GM19468 (cell line): Measurements from ENCODE around the gene MKRN2.

Experiments used
- ATAC-seq: cut with Tn5 transposase; IDR thresholded peaks from one replicate; pipeline ENCODE4 v1.9.1; 2021; ENCODE audit warnings: mild to moderate bottlenecking, moderate library complexity, moderate number of reproducible peaks; ENCODE audit not compliant: unreplicated experiment; ENCODE audit errors: extremely low read depth

MKRN2 gene

GRCh38 chr3:12549971-12550760 is 6.7 kb upstream of the MKRN2 start:
- ATAC-seq, result no peak

DNA sequence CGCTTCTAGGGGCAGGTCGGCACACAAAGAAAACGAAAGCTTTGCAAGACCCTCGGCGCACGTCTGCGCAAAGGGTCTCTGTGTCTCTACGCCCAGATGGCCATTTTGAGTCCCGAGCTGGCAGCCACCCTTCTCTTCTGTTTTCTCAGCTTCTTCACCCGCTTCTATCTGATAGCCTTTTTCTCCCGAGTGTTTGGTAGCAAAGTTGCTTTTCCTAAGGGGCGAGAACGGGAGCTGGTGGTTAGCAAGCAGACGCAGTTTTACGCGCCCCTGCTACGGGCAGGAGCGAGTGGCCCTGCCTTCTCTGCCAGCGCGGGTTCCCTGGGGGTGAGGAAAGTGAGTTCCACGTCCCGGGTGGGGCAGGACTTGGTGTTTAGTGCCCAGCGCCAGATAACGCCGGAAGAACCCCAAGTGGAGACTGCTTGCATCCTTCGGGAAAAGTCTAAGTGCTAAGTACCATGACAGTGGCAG is 2.9 kb upstream of the MKRN2 start:
- ATAC-seq, result no peak

- ATAC-seq, result no peak
These were observed 585 bp upstream of the MKRN2 start for GRCh38 chr3:12556314-12556689.

DNA sequence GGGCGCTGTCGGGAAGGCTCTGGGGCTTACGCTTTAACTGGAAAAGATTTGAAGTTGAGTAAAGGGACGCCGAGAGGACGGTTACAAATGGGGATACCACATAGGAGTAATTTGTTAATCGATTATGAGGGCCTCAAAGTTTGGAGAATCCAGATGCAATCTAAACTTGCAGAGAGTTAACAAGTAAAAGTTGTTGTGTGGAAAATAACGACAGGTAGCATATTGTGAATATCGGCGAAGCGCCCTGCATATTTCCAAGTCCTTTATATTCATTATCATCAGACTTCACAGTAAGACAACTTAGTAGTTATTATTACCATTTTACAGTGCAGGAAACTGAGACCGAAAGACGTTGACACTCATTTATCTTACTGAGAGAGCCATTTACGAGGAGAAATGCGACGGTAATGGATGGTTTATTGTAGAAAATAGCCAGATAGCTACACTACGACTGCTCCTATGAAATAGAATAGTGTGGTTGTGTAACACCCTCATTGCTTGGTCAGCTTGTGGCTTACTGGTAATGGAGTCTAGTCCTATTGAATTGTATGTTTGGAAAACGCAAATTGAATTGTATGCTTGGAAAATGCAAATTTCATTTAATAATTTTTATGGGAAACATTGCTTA is 700 bp downstream of the MKRN2 start:
- no peak for ATAC-seq

- no peak for ATAC-seq
These were observed 1.8 kb downstream of the MKRN2 start for GRCh38 chr3:12558706-12559105.

GRCh38 chr3:12559520-12559919 is 2.6 kb downstream of the MKRN2 start:
- no peak for ATAC-seq

- no peak for ATAC-seq
These were observed 3.8 kb downstream of the MKRN2 start for GRCh38 chr3:12560505-12561190.

- no peak for ATAC-seq
These were observed 4.5 kb downstream of the MKRN2 start for GRCh38 chr3:12561397-12561796.

- no peak for ATAC-seq
These were observed 5.6 kb downstream of the MKRN2 start for GRCh38 chr3:12562451-12562850.

- ATAC-seq, result no peak
These were observed 10.1 kb downstream of the MKRN2 start for GRCh38 chr3:12566976-12567375.

GRCh38 chr3:12568747-12569146 is 11.9 kb downstream of the MKRN2 start:
- ATAC-seq, result no peak

GRCh38 chr3:12569836-12570235 is 12.9 kb downstream of the MKRN2 start:
- no peak for ATAC-seq

DNA sequence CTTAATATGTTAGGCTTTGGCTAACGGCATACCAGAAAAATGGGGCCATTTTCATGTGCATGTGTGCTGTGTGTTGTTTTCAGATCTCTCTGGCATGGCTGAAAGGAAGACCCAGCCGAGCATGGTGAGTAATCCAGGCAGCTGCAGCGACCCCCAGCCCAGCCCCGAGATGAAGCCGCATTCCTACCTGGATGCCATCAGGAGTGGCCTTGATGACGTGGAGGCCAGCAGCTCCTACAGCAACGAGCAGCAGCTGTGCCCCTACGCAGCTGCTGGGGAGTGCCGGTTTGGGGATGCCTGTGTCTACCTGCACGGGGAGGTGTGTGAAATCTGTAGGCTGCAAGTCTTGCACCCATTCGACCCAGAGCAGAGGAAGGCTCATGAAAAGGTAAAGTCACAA is 15.1 kb downstream of the MKRN2 start:
- ATAC-seq, result no peak

- no peak for ATAC-seq
These were observed 17.2 kb downstream of the MKRN2 start for GRCh38 chr3:12574131-12574530.

GRCh38 chr3:12574661-12575060 is 17.8 kb downstream of the MKRN2 start:
- ATAC-seq, result no peak

DNA sequence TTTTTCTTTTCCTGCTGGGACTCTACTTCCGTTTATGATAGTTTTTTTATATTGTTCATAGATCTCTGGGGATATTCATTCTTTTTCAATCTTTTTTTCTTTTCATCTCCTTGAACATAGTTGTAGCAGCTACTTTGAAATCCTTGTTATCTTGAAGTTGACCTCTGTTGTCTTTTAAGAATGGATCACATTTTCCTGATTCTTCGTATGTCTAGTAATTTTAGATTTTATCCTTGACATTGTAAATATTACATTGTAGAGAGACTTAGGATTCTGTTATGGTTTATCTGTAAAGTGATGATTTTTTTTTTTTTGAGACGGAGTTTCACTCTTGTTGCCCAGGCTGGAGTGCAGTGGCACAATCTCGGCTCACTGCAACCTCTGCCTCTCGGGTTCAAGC is 20.5 kb downstream of the MKRN2 start:
- ATAC-seq, result no peak

DNA sequence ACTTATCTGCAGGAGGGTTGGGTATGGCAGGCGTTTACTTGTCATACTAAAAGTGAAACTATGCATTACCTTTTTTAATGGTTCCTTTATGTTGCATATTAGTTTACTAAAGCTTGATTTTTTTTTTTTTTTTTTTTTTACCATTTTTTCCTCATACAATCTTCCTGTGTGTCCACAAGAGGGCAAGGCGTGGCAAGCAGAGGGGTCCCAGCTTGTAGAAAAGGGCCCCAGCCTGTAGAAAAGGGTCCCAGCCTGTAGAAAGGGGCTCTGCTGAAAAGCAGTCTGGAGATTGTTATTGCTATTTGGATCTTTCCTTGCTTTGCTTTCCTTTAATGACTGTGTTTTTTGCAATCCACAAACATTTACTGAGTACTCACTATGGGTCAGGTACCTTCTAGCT is 21.9 kb downstream of the MKRN2 start:
- no peak for ATAC-seq

GRCh38 chr3:12579456-12579855 is 22.6 kb downstream of the MKRN2 start:
- ATAC-seq, result no peak

- ATAC-seq, result no peak
These were observed 23.0 kb downstream of the MKRN2 start for GRCh38 chr3:12579905-12580304.

DNA sequence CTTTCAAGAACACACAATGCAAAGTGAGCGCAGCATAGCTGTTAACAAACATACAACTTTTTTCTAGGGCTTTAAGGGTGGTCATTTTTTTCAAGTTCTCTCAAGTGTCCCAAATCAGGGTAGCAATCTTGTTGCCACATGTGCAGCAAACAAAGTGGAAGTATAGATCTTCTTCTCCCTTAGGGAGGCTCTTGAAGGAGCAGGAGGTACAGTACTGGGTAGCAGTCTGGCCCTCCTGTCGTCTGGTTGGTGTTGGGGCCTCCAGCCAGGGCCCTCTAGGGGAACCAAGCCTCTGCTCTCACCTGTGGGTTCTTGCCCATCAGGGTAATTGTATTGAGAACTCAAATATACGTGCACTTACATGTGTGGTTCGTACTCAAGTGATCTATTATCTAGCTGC is 25.8 kb downstream of the MKRN2 start:
- no peak for ATAC-seq

GRCh38 chr3:12583280-12583679 is 26.4 kb downstream of the MKRN2 start:
- no peak for ATAC-seq
